Suprapubic skin (tissue), 3 donors: ENCODE data around the gene CIBAR2.

Experiments
- EP300 ChIP-seq: sonication (generic); formaldehyde crosslinking; IDR thresholded peaks from one replicate; pipeline ENCODE4 v1.6.1; 2017; ENCODE audit warnings: antibody characterized with exemption
- TF ChIP-seq, protein P1 (sequence below), 2 donors: fragments of 200-600 bp in 1 of 2; fragments of 450-650 bp in 1 of 2; sonication (generic) in 1 of 2; IDR thresholded peaks; one replicate each; pipeline ENCODE4 v1.5.1; 2016 to 2019; ENCODE audit warnings: antibody characterized with exemption in 2 of 2, mild to moderate bottlenecking in 1 of 2, moderate library complexity in 1 of 2

- TF ChIP-seq, protein P1, sequence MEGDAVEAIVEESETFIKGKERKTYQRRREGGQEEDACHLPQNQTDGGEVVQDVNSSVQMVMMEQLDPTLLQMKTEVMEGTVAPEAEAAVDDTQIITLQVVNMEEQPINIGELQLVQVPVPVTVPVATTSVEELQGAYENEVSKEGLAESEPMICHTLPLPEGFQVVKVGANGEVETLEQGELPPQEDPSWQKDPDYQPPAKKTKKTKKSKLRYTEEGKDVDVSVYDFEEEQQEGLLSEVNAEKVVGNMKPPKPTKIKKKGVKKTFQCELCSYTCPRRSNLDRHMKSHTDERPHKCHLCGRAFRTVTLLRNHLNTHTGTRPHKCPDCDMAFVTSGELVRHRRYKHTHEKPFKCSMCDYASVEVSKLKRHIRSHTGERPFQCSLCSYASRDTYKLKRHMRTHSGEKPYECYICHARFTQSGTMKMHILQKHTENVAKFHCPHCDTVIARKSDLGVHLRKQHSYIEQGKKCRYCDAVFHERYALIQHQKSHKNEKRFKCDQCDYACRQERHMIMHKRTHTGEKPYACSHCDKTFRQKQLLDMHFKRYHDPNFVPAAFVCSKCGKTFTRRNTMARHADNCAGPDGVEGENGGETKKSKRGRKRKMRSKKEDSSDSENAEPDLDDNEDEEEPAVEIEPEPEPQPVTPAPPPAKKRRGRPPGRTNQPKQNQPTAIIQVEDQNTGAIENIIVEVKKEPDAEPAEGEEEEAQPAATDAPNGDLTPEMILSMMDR (IDR thresholded peaks at IDR 0.05): no peak
- no peak for TF ChIP-seq EP300
Observed at GRCh38 chr16:85153046-85153445, 40.8 kb upstream of the CIBAR2 start.
